Gastroesophageal sphincter (tissue), 3 donors: ENCODE results near the gene SHH.

Experiments used
- CTCF ChIP-seq, 4 experiments: fragments of 200-600 bp in 2 of 4; fragments of 450-650 bp in 2 of 4; sonication (generic) in 1 of 4; IDR thresholded peaks; one replicate each; pipeline ENCODE4 v1.5.1; 2017 to 2019; ENCODE audit warnings: antibody characterized with exemption in 4 of 4, mild to moderate bottlenecking in 2 of 4, moderate library complexity in 2 of 4
- POLR2AphosphoS5 ChIP-seq: sonication (generic); formaldehyde crosslinking; IDR thresholded peaks from one replicate; pipeline ENCODE4 v1.6.1; 2017; ENCODE audit warnings: antibody characterized with exemption

- TF ChIP-seq CTCF (IDR thresholded peaks at IDR 0.05) (no peak), POLR2AphosphoS5 (no peak)
Measured at GRCh38 chr7:155858521-155859061, 46.3 kb upstream of the SHH start.
